PC-3 (cell line): ENCODE measurements around the gene MT3.

Experiments used
- EZH2 ChIP-seq: fragments of 300-600 bp; sonication (generic); IDR thresholded peaks from one replicate; pipeline ENCODE4 v1.6.1; 2017; ENCODE audit warnings: antibody characterized with exemption, mild to moderate bottlenecking, low read length; ENCODE audit not compliant: unreplicated experiment
- EZH2phosphoT487 ChIP-seq: fragments of 300-600 bp; sonication (generic); IDR thresholded peaks from 2 replicates; pipeline ENCODE4 v1.6.1; 2018; ENCODE audit warnings: mild to moderate bottlenecking, antibody characterized with exemption, low read length, borderline replicate concordance
- TF ChIP-seq, protein P1 (sequence below): fragments of 300-600 bp; sonication (generic); conservative IDR thresholded peaks from 2 replicates; pipeline ENCODE4 v1.5.1; 2017; ENCODE audit warnings: antibody characterized with exemption, low read depth, mild to moderate bottlenecking, low read length

- TF ChIP-seq, protein P1, sequence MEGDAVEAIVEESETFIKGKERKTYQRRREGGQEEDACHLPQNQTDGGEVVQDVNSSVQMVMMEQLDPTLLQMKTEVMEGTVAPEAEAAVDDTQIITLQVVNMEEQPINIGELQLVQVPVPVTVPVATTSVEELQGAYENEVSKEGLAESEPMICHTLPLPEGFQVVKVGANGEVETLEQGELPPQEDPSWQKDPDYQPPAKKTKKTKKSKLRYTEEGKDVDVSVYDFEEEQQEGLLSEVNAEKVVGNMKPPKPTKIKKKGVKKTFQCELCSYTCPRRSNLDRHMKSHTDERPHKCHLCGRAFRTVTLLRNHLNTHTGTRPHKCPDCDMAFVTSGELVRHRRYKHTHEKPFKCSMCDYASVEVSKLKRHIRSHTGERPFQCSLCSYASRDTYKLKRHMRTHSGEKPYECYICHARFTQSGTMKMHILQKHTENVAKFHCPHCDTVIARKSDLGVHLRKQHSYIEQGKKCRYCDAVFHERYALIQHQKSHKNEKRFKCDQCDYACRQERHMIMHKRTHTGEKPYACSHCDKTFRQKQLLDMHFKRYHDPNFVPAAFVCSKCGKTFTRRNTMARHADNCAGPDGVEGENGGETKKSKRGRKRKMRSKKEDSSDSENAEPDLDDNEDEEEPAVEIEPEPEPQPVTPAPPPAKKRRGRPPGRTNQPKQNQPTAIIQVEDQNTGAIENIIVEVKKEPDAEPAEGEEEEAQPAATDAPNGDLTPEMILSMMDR = no peak
- no peak for TF ChIP-seq EZH2
- TF ChIP-seq EZH2phosphoT487 = no peak
These were observed 42.5 kb downstream of the MT3 start for GRCh38 chr16:56631832-56632155.
